HEK293 (cell line): ENCODE results near the gene PIERCE2.

ENCODE experiments used
- KLF7 ChIP-seq: fragments of 450-650 bp; formaldehyde crosslinking; IDR thresholded peaks from 2 replicates; pipeline ENCODE4 v1.5.1; 2016; ENCODE audit warnings: missing biosample characterization, missing genetic modification characterization, borderline replicate concordance
- KLF8 ChIP-seq: fragments of 450-650 bp; formaldehyde crosslinking; IDR thresholded peaks from 2 replicates; pipeline ENCODE4 v1.5.1; 2016; ENCODE audit warnings: missing biosample characterization, missing genetic modification characterization
- MZF1 ChIP-seq: fragments of 450-650 bp; formaldehyde crosslinking; IDR thresholded peaks from 2 replicates; pipeline ENCODE4 v1.5.1; 2017; ENCODE audit warnings: missing biosample characterization, missing genetic modification characterization, borderline replicate concordance
- OSR2 ChIP-seq: fragments of 450-650 bp; formaldehyde crosslinking; IDR thresholded peaks from 2 replicates; pipeline ENCODE4 v1.5.1; 2016; ENCODE audit warnings: missing biosample characterization, missing genetic modification characterization
- ZBTB8A ChIP-seq: fragments of 450-650 bp; formaldehyde crosslinking; IDR thresholded peaks from 2 replicates; pipeline ENCODE4 v1.5.1; 2016; ENCODE audit warnings: missing biosample characterization, missing genetic modification characterization
- ZNF114 ChIP-seq: fragments of 450-650 bp; formaldehyde crosslinking; IDR thresholded peaks from 2 replicates; pipeline ENCODE4 v1.5.0; 2017; ENCODE audit warnings: missing biosample characterization, missing genetic modification characterization
- ZNF169 ChIP-seq: fragments of 450-650 bp; formaldehyde crosslinking; IDR thresholded peaks from 2 replicates; pipeline ENCODE4 v1.5.1; 2016; ENCODE audit warnings: missing biosample characterization, missing genetic modification characterization
- ZNF239 ChIP-seq: fragments of 450-650 bp; formaldehyde crosslinking; IDR thresholded peaks from 2 replicates; pipeline ENCODE4 v1.5.1; 2016; ENCODE audit warnings: missing biosample characterization, missing genetic modification characterization
- ZNF248 ChIP-seq: fragments of 450-650 bp; formaldehyde crosslinking; IDR thresholded peaks from 2 replicates; pipeline ENCODE4 v1.5.1; 2017; ENCODE audit warnings: missing biosample characterization, missing genetic modification characterization
- ZNF341 ChIP-seq: fragments of 450-650 bp; formaldehyde crosslinking; IDR thresholded peaks from 2 replicates; pipeline ENCODE4; 2016; ENCODE audit warnings: low read depth, missing biosample characterization, missing genetic modification characterization
- ZNF366 ChIP-seq: fragments of 450-650 bp; formaldehyde crosslinking; conservative IDR thresholded peaks from 2 replicates; pipeline ENCODE4 v1.5.1; 2016; ENCODE audit warnings: missing biosample characterization, missing genetic modification characterization
- ZNF404 ChIP-seq: fragments of 450-650 bp; formaldehyde crosslinking; IDR thresholded peaks from 2 replicates; pipeline ENCODE4 v1.5.1; 2017; ENCODE audit warnings: missing biosample characterization, missing genetic modification characterization
- ZNF473 ChIP-seq: fragments of 450-650 bp; formaldehyde crosslinking; IDR thresholded peaks from 2 replicates; pipeline ENCODE4 v1.5.1; 2017; ENCODE audit warnings: missing biosample characterization, missing genetic modification characterization
- TF ChIP-seq, protein P1 (sequence below): fragments of 450-650 bp; formaldehyde crosslinking; IDR thresholded peaks from 2 replicates; pipeline ENCODE4 v1.5.1; 2016; ENCODE audit warnings: missing biosample characterization, missing genetic modification characterization, borderline replicate concordance
- TF ChIP-seq, protein P2 (sequence below): fragments of 450-650 bp; formaldehyde crosslinking; IDR thresholded peaks from 2 replicates; pipeline ENCODE4 v1.5.1; 2017; ENCODE audit warnings: missing biosample characterization, mild to moderate bottlenecking, missing genetic modification characterization, moderate library complexity
- TF ChIP-seq, protein P3 (sequence below): fragments of 450-650 bp; formaldehyde crosslinking; IDR thresholded peaks from 2 replicates; pipeline ENCODE4 v1.5.1; 2016; ENCODE audit warnings: missing biosample characterization, missing genetic modification characterization
- TF ChIP-seq, protein P4 (sequence below): fragments of 450-650 bp; formaldehyde crosslinking; IDR thresholded peaks from 2 replicates; pipeline ENCODE4 v1.5.1; 2016; ENCODE audit warnings: missing biosample characterization, missing genetic modification characterization
- TF ChIP-seq, protein P5 (sequence below): fragments of 450-650 bp; formaldehyde crosslinking; IDR thresholded peaks from 2 replicates; pipeline ENCODE4 v1.5.1; 2016; ENCODE audit warnings: missing biosample characterization, missing genetic modification characterization
- TF ChIP-seq, protein P6 (sequence below): fragments of 450-650 bp; formaldehyde crosslinking; IDR thresholded peaks from 2 replicates; pipeline ENCODE4 v1.5.1; 2017; ENCODE audit warnings: missing biosample characterization, missing genetic modification characterization
- TF ChIP-seq, protein P7 (sequence below): sonication (generic); formaldehyde crosslinking; IDR thresholded peaks from 2 replicates; pipeline ENCODE4 v1.8.1; 2022; ENCODE audit warnings: mild to moderate bottlenecking, moderate library complexity, missing genetic modification reagents

The PIERCE2 gene

DNA sequence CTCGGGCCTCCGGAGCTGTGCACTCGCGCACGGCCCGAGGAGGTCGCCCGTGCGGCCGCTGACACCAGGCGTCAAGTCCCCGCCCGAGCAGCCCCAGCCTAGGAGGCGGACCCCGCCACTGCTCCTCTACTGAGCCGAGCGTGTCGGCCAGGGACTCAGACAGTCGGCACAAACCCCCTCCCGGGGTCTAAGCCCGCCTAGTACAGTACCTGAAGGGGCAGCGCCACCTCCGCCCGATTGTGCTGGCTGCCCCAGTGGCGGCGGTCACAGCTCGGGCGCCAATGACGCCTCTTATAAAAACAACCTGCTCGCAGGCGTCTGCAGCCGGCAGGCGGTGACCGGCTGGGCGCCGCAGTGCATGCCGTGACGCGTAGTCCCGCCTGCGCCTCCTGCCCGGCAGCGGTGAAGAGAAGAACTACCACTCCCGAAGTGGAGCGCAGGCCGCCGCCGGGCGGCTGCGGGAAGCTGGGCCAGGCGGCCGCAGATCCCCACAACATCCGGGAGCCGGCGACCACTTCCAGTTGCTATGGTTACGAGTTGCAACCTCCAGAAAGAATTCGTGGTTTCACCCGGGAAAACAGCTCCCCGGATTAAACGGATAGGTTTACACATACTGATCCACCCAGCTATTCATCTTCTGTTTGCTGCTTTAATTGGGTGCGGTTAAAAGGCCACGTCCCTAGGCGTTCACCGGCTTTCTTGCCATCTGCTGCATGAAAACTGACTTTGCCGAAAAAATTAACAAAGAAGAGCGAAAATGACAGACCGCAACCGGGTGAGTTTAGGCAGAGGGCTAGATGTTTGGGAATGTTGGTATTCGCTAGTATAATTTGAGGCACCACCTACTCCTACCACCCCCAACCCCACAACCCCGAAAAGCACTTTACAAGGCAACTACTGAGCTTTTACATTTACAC is at the start of gene PIERCE2, which contains the start of gene CCPG1 (continued):
- TF ChIP-seq, protein P1, sequence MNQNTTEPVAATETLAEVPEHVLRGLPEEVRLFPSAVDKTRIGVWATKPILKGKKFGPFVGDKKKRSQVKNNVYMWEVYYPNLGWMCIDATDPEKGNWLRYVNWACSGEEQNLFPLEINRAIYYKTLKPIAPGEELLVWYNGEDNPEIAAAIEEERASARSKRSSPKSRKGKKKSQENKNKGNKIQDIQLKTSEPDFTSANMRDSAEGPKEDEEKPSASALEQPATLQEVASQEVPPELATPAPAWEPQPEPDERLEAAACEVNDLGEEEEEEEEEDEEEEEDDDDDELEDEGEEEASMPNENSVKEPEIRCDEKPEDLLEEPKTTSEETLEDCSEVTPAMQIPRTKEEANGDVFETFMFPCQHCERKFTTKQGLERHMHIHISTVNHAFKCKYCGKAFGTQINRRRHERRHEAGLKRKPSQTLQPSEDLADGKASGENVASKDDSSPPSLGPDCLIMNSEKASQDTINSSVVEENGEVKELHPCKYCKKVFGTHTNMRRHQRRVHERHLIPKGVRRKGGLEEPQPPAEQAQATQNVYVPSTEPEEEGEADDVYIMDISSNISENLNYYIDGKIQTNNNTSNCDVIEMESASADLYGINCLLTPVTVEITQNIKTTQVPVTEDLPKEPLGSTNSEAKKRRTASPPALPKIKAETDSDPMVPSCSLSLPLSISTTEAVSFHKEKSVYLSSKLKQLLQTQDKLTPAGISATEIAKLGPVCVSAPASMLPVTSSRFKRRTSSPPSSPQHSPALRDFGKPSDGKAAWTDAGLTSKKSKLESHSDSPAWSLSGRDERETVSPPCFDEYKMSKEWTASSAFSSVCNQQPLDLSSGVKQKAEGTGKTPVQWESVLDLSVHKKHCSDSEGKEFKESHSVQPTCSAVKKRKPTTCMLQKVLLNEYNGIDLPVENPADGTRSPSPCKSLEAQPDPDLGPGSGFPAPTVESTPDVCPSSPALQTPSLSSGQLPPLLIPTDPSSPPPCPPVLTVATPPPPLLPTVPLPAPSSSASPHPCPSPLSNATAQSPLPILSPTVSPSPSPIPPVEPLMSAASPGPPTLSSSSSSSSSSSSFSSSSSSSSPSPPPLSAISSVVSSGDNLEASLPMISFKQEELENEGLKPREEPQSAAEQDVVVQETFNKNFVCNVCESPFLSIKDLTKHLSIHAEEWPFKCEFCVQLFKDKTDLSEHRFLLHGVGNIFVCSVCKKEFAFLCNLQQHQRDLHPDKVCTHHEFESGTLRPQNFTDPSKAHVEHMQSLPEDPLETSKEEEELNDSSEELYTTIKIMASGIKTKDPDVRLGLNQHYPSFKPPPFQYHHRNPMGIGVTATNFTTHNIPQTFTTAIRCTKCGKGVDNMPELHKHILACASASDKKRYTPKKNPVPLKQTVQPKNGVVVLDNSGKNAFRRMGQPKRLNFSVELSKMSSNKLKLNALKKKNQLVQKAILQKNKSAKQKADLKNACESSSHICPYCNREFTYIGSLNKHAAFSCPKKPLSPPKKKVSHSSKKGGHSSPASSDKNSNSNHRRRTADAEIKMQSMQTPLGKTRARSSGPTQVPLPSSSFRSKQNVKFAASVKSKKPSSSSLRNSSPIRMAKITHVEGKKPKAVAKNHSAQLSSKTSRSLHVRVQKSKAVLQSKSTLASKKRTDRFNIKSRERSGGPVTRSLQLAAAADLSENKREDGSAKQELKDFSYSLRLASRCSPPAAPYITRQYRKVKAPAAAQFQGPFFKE = no peak
- TF ChIP-seq ZNF341 (tag by site-specific recombination) (peak; percentile 44; the same call in 1 of the 2 replicates), ZNF239 (tag by site-specific recombination) (no peak), KLF7 (tag by site-specific recombination) (0 out of 2 replicates have a peak, but pooled peaks have one; percentile 32), OSR2 (peak; percentile 76; the same call in 1 of the 2 replicates), ZNF404 (tag by site-specific recombination) (no peak), ZNF366 (tag by site-specific recombination) (peak; percentile 72), ZNF169 (no peak), ZNF248 (tag by site-specific recombination) (no peak), KLF8 (peak; percentile 52; the same call in 1 of the 2 replicates), ZBTB8A (tag by site-specific recombination) (peak; percentile 99), ZNF473 (tag by site-specific recombination) (no peak), ZNF114 (tag by site-specific recombination) (no peak), MZF1 (tag by site-specific recombination) (peak; percentile 58; the same call in 1 of the 2 replicates)
- TF ChIP-seq, protein P2, sequence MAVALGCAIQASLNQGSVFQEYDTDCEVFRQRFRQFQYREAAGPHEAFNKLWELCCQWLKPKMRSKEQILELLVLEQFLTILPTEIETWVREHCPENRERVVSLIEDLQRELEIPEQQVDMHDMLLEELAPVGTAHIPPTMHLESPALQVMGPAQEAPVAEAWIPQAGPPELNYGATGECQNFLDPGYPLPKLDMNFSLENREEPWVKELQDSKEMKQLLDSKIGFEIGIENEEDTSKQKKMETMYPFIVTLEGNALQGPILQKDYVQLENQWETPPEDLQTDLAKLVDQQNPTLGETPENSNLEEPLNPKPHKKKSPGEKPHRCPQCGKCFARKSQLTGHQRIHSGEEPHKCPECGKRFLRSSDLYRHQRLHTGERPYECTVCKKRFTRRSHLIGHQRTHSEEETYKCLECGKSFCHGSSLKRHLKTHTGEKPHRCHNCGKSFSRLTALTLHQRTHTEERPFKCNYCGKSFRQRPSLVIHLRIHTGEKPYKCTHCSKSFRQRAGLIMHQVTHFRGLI (tag by site-specific recombination) = peak; percentile 76
- TF ChIP-seq, protein P3, sequence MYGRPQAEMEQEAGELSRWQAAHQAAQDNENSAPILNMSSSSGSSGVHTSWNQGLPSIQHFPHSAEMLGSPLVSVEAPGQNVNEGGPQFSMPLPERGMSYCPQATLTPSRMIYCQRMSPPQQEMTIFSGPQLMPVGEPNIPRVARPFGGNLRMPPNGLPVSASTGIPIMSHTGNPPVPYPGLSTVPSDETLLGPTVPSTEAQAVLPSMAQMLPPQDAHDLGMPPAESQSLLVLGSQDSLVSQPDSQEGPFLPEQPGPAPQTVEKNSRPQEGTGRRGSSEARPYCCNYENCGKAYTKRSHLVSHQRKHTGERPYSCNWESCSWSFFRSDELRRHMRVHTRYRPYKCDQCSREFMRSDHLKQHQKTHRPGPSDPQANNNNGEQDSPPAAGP (tag by site-specific recombination) = 0 out of 2 replicates have a peak, but pooled peaks have one; percentile 13
- TF ChIP-seq, protein P4, sequence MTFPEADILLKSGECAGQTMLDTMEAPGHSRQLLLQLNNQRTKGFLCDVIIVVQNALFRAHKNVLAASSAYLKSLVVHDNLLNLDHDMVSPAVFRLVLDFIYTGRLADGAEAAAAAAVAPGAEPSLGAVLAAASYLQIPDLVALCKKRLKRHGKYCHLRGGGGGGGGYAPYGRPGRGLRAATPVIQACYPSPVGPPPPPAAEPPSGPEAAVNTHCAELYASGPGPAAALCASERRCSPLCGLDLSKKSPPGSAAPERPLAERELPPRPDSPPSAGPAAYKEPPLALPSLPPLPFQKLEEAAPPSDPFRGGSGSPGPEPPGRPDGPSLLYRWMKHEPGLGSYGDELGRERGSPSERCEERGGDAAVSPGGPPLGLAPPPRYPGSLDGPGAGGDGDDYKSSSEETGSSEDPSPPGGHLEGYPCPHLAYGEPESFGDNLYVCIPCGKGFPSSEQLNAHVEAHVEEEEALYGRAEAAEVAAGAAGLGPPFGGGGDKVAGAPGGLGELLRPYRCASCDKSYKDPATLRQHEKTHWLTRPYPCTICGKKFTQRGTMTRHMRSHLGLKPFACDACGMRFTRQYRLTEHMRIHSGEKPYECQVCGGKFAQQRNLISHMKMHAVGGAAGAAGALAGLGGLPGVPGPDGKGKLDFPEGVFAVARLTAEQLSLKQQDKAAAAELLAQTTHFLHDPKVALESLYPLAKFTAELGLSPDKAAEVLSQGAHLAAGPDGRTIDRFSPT = 0 out of 2 replicates have a peak, but pooled peaks have one; percentile 60
- TF ChIP-seq, protein P5, sequence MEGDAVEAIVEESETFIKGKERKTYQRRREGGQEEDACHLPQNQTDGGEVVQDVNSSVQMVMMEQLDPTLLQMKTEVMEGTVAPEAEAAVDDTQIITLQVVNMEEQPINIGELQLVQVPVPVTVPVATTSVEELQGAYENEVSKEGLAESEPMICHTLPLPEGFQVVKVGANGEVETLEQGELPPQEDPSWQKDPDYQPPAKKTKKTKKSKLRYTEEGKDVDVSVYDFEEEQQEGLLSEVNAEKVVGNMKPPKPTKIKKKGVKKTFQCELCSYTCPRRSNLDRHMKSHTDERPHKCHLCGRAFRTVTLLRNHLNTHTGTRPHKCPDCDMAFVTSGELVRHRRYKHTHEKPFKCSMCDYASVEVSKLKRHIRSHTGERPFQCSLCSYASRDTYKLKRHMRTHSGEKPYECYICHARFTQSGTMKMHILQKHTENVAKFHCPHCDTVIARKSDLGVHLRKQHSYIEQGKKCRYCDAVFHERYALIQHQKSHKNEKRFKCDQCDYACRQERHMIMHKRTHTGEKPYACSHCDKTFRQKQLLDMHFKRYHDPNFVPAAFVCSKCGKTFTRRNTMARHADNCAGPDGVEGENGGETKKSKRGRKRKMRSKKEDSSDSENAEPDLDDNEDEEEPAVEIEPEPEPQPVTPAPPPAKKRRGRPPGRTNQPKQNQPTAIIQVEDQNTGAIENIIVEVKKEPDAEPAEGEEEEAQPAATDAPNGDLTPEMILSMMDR (tag by site-specific recombination) = peak; percentile 95
- TF ChIP-seq, protein P6, sequence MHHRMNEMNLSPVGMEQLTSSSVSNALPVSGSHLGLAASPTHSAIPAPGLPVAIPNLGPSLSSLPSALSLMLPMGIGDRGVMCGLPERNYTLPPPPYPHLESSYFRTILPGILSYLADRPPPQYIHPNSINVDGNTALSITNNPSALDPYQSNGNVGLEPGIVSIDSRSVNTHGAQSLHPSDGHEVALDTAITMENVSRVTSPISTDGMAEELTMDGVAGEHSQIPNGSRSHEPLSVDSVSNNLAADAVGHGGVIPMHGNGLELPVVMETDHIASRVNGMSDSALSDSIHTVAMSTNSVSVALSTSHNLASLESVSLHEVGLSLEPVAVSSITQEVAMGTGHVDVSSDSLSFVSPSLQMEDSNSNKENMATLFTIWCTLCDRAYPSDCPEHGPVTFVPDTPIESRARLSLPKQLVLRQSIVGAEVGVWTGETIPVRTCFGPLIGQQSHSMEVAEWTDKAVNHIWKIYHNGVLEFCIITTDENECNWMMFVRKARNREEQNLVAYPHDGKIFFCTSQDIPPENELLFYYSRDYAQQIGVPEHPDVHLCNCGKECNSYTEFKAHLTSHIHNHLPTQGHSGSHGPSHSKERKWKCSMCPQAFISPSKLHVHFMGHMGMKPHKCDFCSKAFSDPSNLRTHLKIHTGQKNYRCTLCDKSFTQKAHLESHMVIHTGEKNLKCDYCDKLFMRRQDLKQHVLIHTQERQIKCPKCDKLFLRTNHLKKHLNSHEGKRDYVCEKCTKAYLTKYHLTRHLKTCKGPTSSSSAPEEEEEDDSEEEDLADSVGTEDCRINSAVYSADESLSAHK = peak; percentile 86
- TF ChIP-seq, protein P7, sequence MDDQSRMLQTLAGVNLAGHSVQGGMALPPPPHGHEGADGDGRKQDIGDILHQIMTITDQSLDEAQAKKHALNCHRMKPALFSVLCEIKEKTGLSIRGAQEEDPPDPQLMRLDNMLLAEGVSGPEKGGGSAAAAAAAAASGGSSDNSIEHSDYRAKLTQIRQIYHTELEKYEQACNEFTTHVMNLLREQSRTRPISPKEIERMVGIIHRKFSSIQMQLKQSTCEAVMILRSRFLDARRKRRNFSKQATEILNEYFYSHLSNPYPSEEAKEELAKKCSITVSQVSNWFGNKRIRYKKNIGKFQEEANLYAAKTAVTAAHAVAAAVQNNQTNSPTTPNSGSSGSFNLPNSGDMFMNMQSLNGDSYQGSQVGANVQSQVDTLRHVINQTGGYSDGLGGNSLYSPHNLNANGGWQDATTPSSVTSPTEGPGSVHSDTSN (CRISPR knock-in tag) = peak; percentile 21; the same call in 1 of the 2 replicates
